Esophagus squamous epithelium (tissue), 4 donors: ENCODE measurements around the gene PREX1.

Experiments used
- POLR2A ChIP-seq, 4 donors: fragments of 450-650 bp; IDR thresholded peaks; one replicate each; pipeline ENCODE4 v1.6.1; 2017; ENCODE audit warnings: antibody characterized with exemption in 4 of 4, mild to moderate bottlenecking in 4 of 4, moderate library complexity in 3 of 4
- TF ChIP-seq, protein P1 (sequence below), 6 experiments: fragments of 450-650 bp in 4 of 6; fragments of 200-600 bp in 2 of 6; sonication (generic) in 2 of 6; IDR thresholded peaks; one replicate each; pipeline ENCODE4 v1.5.1; 2016 to 2019; ENCODE audit warnings: antibody characterized with exemption in 6 of 6, mild to moderate bottlenecking in 4 of 6, moderate library complexity in 4 of 6

DNA sequence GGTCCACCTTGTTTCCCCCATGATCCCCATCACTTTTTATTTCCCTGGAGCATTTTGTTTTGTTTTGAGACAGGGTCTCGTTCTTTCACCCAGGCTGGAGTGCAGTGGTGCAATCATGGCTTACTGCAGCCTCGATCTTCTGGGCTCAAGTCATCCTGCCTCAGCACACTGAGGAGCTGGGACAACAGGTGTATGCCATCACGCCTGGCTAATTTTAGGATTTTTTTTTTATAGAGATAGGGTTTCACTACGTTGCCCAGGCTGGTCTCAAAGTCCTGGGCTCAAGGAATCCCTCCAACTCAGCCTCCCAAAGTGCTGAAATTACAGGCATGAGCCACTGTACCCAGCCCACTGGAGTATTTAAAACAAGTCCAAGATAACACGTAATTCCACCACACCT lies 179.9 kb downstream of the PREX1 start:
- no peak for TF ChIP-seq POLR2A (IDR thresholded peaks at IDR 0.05)
- TF ChIP-seq, protein P1, sequence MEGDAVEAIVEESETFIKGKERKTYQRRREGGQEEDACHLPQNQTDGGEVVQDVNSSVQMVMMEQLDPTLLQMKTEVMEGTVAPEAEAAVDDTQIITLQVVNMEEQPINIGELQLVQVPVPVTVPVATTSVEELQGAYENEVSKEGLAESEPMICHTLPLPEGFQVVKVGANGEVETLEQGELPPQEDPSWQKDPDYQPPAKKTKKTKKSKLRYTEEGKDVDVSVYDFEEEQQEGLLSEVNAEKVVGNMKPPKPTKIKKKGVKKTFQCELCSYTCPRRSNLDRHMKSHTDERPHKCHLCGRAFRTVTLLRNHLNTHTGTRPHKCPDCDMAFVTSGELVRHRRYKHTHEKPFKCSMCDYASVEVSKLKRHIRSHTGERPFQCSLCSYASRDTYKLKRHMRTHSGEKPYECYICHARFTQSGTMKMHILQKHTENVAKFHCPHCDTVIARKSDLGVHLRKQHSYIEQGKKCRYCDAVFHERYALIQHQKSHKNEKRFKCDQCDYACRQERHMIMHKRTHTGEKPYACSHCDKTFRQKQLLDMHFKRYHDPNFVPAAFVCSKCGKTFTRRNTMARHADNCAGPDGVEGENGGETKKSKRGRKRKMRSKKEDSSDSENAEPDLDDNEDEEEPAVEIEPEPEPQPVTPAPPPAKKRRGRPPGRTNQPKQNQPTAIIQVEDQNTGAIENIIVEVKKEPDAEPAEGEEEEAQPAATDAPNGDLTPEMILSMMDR (IDR thresholded peaks at IDR 0.05), result no peak
